ENCODE results near the gene PCP2. TPM values are rescaled to one million over a fixed set of nuclear protein-coding genes. Genes with fewer than 3 reads are reported as not detected.

The PCP2 gene
- total and polyA plus RNA-seq, 2 of the 13 experiments (the other 11 are each of a cell fraction or from before 2014, with no cell fraction given): 0.62 TPM; not detected in 1

DNA sequence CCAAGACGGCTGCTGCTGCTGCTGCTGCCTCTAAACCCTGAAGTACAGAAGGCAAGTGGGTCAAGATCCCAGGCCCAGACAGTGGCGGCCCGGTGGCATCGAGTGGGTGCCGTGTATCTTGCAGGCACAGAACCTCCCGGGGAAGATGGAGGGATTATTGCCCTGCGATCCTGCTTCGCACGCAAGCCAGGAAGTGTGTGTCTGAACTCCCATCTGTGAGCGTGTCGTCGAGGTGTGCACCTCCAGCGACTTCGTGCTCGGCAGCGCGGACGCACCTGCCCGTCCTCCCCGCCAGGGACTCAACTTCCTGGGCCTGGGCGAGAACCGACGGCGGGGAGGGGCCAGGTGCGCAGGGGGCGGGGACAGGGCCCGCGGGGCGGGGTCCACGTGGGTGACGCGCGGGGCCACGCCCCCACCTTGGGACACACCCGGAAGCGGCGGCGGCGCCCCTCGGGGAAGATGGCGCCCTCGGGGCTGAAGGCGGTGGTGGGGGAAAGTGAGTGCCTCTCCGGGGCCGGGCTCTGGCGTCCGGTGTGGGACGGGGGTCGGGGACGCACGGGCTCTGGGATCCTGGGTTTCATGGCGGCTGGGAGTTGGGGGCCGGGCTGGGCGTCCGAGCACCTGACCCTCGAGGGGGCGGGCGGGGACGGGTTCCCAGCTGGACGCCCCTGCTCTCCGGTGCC, 3.3 kb upstream of the PCP2 start, which contains the start of gene STXBP2 (continued):
- TF ChIP-seq, protein P1, sequence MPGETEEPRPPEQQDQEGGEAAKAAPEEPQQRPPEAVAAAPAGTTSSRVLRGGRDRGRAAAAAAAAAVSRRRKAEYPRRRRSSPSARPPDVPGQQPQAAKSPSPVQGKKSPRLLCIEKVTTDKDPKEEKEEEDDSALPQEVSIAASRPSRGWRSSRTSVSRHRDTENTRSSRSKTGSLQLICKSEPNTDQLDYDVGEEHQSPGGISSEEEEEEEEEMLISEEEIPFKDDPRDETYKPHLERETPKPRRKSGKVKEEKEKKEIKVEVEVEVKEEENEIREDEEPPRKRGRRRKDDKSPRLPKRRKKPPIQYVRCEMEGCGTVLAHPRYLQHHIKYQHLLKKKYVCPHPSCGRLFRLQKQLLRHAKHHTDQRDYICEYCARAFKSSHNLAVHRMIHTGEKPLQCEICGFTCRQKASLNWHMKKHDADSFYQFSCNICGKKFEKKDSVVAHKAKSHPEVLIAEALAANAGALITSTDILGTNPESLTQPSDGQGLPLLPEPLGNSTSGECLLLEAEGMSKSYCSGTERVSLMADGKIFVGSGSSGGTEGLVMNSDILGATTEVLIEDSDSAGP (CRISPR knock-in tag; IDR thresholded peaks at IDR 0.05; ENCODE audit: borderline replicate concordance): 0 out of 2 replicates have a peak, but pooled peaks have one; percentile 34
- TF ChIP-seq NR2F2 (IDR thresholded peaks at IDR 0.05; ENCODE audit: borderline replicate concordance, low read depth): no peak
- TF ChIP-seq, protein P2, sequence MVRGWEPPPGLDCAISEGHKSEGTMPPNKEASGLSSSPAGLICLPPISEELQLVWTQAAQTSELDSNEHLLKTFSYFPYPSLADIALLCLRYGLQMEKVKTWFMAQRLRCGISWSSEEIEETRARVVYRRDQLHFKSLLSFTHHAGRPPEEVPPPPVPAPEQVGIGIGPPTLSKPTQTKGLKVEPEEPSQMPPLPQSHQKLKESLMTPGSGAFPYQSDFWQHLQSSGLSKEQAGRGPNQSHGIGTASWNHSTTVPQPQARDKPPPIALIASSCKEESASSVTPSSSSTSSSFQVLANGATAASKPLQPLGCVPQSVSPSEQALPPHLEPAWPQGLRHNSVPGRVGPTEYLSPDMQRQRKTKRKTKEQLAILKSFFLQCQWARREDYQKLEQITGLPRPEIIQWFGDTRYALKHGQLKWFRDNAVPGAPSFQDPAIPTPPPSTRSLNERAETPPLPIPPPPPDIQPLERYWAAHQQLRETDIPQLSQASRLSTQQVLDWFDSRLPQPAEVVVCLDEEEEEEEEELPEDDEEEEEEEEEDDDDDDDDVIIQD (CRISPR knock-in tag; IDR thresholded peaks at IDR 0.05; ENCODE audit: low read depth): no peak
- no peak for TF ChIP-seq MATR3 (CRISPR knock-in tag; IDR thresholded peaks at IDR 0.05)
- TF ChIP-seq NFE2L1 (CRISPR knock-in tag; IDR thresholded peaks at IDR 0.05; ENCODE audit: borderline replicate concordance): no peak
- TF ChIP-seq, protein P3, sequence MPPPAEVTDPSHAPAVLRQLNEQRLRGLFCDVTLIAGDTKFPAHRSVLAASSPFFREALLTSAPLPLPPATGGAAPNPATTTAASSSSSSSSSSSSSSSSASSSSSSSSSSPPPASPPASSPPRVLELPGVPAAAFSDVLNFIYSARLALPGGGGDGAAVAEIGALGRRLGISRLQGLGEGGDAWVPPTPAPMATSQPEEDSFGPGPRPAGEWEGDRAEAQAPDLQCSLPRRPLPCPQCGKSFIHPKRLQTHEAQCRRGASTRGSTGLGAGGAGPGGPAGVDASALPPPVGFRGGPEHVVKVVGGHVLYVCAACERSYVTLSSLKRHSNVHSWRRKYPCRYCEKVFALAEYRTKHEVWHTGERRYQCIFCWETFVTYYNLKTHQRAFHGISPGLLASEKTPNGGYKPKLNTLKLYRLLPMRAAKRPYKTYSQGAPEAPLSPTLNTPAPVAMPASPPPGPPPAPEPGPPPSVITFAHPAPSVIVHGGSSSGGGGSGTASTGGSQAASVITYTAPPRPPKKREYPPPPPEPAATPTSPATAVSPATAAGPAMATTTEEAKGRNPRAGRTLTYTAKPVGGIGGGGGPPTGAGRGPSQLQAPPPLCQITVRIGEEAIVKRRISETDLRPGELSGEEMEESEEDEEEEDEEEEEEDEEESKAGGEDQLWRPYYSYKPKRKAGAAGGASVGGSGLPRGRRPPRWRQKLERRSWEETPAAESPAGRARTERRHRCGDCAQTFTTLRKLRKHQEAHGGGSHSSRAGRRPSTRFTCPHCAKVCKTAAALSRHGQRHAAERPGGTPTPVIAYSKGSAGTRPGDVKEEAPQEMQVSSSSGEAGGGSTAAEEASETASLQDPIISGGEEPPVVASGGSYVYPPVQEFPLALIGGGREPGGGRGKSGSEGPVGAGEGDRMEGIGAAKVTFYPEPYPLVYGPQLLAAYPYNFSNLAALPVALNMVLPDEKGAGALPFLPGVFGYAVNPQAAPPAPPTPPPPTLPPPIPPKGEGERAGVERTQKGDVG (CRISPR knock-in tag; IDR thresholded peaks at IDR 0.05; ENCODE audit: borderline replicate concordance): no peak
- TF ChIP-seq SP5 (CRISPR knock-in tag; IDR thresholded peaks at IDR 0.05; ENCODE audit: borderline replicate concordance, low read depth): no peak
- TF ChIP-seq MTERF4 (CRISPR knock-in tag; IDR thresholded peaks at IDR 0.05): peak; percentile 69; the same call in 1 of the 2 replicates
- TF ChIP-seq, protein P4, sequence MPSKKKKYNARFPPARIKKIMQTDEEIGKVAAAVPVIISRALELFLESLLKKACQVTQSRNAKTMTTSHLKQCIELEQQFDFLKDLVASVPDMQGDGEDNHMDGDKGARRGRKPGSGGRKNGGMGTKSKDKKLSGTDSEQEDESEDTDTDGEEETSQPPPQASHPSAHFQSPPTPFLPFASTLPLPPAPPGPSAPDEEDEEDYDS (CRISPR knock-in tag; IDR thresholded peaks at IDR 0.05): peak; percentile 68
- no peak; the same call in 1 of the 2 replicates for TF ChIP-seq ZBTB3 (CRISPR knock-in tag; IDR thresholded peaks at IDR 0.05; ENCODE audit: borderline replicate concordance, low read depth)
- TF ChIP-seq, protein P5, sequence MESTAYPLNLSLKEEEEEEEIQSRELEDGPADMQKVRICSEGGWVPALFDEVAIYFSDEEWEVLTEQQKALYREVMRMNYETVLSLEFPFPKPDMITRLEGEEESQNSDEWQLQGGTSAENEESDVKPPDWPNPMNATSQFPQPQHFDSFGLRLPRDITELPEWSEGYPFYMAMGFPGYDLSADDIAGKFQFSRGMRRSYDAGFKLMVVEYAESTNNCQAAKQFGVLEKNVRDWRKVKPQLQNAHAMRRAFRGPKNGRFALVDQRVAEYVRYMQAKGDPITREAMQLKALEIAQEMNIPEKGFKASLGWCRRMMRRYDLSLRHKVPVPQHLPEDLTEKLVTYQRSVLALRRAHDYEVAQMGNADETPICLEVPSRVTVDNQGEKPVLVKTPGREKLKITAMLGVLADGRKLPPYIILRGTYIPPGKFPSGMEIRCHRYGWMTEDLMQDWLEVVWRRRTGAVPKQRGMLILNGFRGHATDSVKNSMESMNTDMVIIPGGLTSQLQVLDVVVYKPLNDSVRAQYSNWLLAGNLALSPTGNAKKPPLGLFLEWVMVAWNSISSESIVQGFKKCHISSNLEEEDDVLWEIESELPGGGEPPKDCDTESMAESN (CRISPR knock-in tag; conservative IDR thresholded peaks at IDR 0.05): no peak
- TF ChIP-seq ZNF10 (CRISPR knock-in tag; IDR thresholded peaks at IDR 0.05; ENCODE audit: borderline replicate concordance, low read depth): no peak
- no peak for TF ChIP-seq SMAD1 (CRISPR knock-in tag; IDR thresholded peaks at IDR 0.05; ENCODE audit: borderline replicate concordance, low read depth)
- TF ChIP-seq, protein P6, sequence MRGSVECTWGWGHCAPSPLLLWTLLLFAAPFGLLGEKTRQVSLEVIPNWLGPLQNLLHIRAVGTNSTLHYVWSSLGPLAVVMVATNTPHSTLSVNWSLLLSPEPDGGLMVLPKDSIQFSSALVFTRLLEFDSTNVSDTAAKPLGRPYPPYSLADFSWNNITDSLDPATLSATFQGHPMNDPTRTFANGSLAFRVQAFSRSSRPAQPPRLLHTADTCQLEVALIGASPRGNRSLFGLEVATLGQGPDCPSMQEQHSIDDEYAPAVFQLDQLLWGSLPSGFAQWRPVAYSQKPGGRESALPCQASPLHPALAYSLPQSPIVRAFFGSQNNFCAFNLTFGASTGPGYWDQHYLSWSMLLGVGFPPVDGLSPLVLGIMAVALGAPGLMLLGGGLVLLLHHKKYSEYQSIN (CRISPR knock-in tag; IDR thresholded peaks at IDR 0.05; ENCODE audit: borderline replicate concordance): no peak
- TF ChIP-seq ATF4 (CRISPR knock-in tag; IDR thresholded peaks at IDR 0.05): no peak
